RWPE2 (cell line): Measurements from ENCODE around the gene MGAT5B.

ENCODE experiments used
- ATAC-seq: fragments of 200-7000 bp; cut with Tn5 transposase; 3 replicates; pipeline ENCODE4 v1.9.1; 2021; ENCODE audit warnings: low read depth
- DNase-seq: peaks from one replicate; pipeline ENCODE4 v3.0.0-alpha.2; 2020; ENCODE audit warnings: low spot score
- H3K27ac ChIP-seq: fragments of 450-650 bp; 2 replicates; pipeline ENCODE4 v1.5.1; 2017; ENCODE audit warnings: mild to moderate bottlenecking; ENCODE audit not compliant: poor library complexity, severe bottlenecking
- H3K27me3 ChIP-seq: fragments of 250-450 bp; sonication (Bioruptor Pico); 2 replicates; pipeline ENCODE4 v1.5.1; 2021; ENCODE audit warnings: mild to moderate bottlenecking, moderate library complexity; ENCODE audit not compliant: insufficient read depth, poor library complexity, severe bottlenecking
- H3K36me3 ChIP-seq: fragments of 250-450 bp; sonication (Bioruptor Pico); 2 replicates; pipeline ENCODE4 v1.5.1; 2020; ENCODE audit warnings: low read depth, mild to moderate bottlenecking, moderate library complexity
- H3K4me1 ChIP-seq: fragments of 250-450 bp; sonication (Bioruptor Pico); 2 replicates; pipeline ENCODE4 v1.5.1; 2021; ENCODE audit warnings: mild to moderate bottlenecking, moderate library complexity; ENCODE audit not compliant: insufficient read depth, poor library complexity, severe bottlenecking
- H3K4me3 ChIP-seq: fragments of 250-450 bp; sonication (Bioruptor Pico); 2 replicates; pipeline ENCODE4 v1.5.1; 2021; ENCODE audit warnings: mild to moderate bottlenecking, moderate library complexity; ENCODE audit not compliant: severe bottlenecking
- H3K9me3 ChIP-seq: fragments of 250-450 bp; sonication (Bioruptor Pico); 2 replicates; pipeline ENCODE4 v1.5.1; 2021; ENCODE audit warnings: mild to moderate bottlenecking, moderate library complexity; ENCODE audit not compliant: severe bottlenecking
- CTCF ChIP-seq: fragments of 450-650 bp; IDR thresholded peaks from one replicate; pipeline ENCODE4 v1.5.1; 2017; ENCODE audit warnings: mild to moderate bottlenecking, moderate library complexity; ENCODE audit not compliant: poor library complexity, severe bottlenecking

Gene MGAT5B

GRCh38 chr17:76889323-76889722 is 21.1 kb downstream of the MGAT5B start:
- no peak overlapping the region for H3K27ac ChIP-seq
- H3K36me3 ChIP-seq: no peaks in the 10 kb centered on the region
- TF ChIP-seq CTCF: no peak
- no peaks in the 10 kb centered on the region for H3K4me1 ChIP-seq
- ATAC-seq (no peak), DNase-seq (no peak)
- H3K4me3 ChIP-seq: no peak overlapping the region
- H3K27me3 ChIP-seq: no peaks in the 10 kb centered on the region
- no peaks in the 10 kb centered on the region for H3K9me3 ChIP-seq

GRCh38 chr17:76892329-76892728 is 24.1 kb downstream of the MGAT5B start:
- no peak overlapping the region for H3K27ac ChIP-seq
- no peak for DNase-seq
- no peak overlapping the region for H3K4me3 ChIP-seq
- TF ChIP-seq CTCF: no peak
- H3K36me3 ChIP-seq: no peaks in the 10 kb centered on the region
- H3K4me1 ChIP-seq: no peaks in the 10 kb centered on the region
- no peaks in the 10 kb centered on the region for H3K9me3 ChIP-seq
- ATAC-seq: no peak
- H3K27me3 ChIP-seq: no peaks in the 10 kb centered on the region

GRCh38 chr17:76893623-76894334 is 25.6 kb downstream of the MGAT5B start:
- H3K36me3 ChIP-seq: no peaks in the 10 kb centered on the region
- H3K27me3 ChIP-seq: no peaks in the 10 kb centered on the region
- no peak for TF ChIP-seq CTCF
- no peaks in the 10 kb centered on the region for H3K9me3 ChIP-seq
- H3K4me1 ChIP-seq: no peaks in the 10 kb centered on the region
- H3K27ac ChIP-seq: no peak overlapping the region
- ATAC-seq: no peak
- no peak for DNase-seq
- no peak overlapping the region for H3K4me3 ChIP-seq

GRCh38 chr17:76894842-76895241 is 26.6 kb downstream of the MGAT5B start:
- ATAC-seq: no peak
- Histone ChIP-seq H3K9me3 (no peaks in the 10 kb centered on the region), H3K27ac (no peak overlapping the region), H3K27me3 (no peaks in the 10 kb centered on the region), H3K4me1 (no peaks in the 10 kb centered on the region), H3K4me3 (no peak overlapping the region), H3K36me3 (no peaks in the 10 kb centered on the region)
- no peak for TF ChIP-seq CTCF
- DNase-seq: no peak

- DNase-seq: no peak
- H3K27ac ChIP-seq: no peak overlapping the region
- no peaks in the 10 kb centered on the region for H3K9me3 ChIP-seq
- H3K4me1 ChIP-seq: no peaks in the 10 kb centered on the region
- no peaks in the 10 kb centered on the region for H3K27me3 ChIP-seq
- TF ChIP-seq CTCF: no peak
- no peak overlapping the region for H3K4me3 ChIP-seq
- ATAC-seq: no peak
- no peaks in the 10 kb centered on the region for H3K36me3 ChIP-seq
Measured at GRCh38 chr17:76897023-76897422, 28.8 kb downstream of the MGAT5B start.
